ENCODE results near the gene GPBP1L1.

The GPBP1L1 gene

GRCh38 chr1:45584351-45585109 is 101.8 kb downstream of the GPBP1L1 start:
- DNase-seq, result peak; percentile 20

GRCh38 chr1:45583666-45584350 is 102.5 kb downstream of the GPBP1L1 start, which contains the start of gene NASP:
Gene NASP (plus strand): TSS chr1:45584041. CDS start chr1:45584147, 106 bp downstream.
- peak; percentile 20 for DNase-seq

GRCh38 chr1:45583264-45583665 is 103.1 kb downstream of the GPBP1L1 start:
- peak; percentile 93 for DNase-seq
